Measurements from ENCODE around the gene ZYX.

Gene ZYX

GRCh38 chr7:143387156-143387975 lies 6.2 kb downstream of the ZYX start:
- no peak for FAIRE-seq
- no peak for TF ChIP-seq CTCF (IDR thresholded peaks at IDR 0.05; ENCODE audit: insufficient read depth, missing control alignments)
- DNase-seq (ENCODE audit: insufficient read length, low spot score), result no peak

- TF ChIP-seq CTCF (IDR thresholded peaks at IDR 0.05; ENCODE audit: insufficient read depth, missing control alignments), result no peak
- no peak for DNase-seq (ENCODE audit: insufficient read length, low spot score)
- FAIRE-seq, result no peak
Observed at GRCh38 chr7:143388051-143388450, 6.9 kb downstream of the ZYX start.

GRCh38 chr7:143388491-143389101 lies 7.5 kb downstream of the ZYX start:
- DNase-seq (ENCODE audit: insufficient read length, low spot score), result no peak
- TF ChIP-seq CTCF (IDR thresholded peaks at IDR 0.05; ENCODE audit: insufficient read depth, missing control alignments), result no peak
- no peak for FAIRE-seq

GRCh38 chr7:143389316-143390103 lies 8.4 kb downstream of the ZYX start:
- DNase-seq (ENCODE audit: insufficient read length, low spot score) (no peak), FAIRE-seq (no peak)
- no peak for TF ChIP-seq CTCF (IDR thresholded peaks at IDR 0.05; ENCODE audit: insufficient read depth, missing control alignments)

GRCh38 chr7:143390104-143390772 lies 9.1 kb downstream of the ZYX start:
- FAIRE-seq (no peak), DNase-seq (ENCODE audit: insufficient read length, low spot score) (no peak)
- TF ChIP-seq CTCF (IDR thresholded peaks at IDR 0.05; ENCODE audit: insufficient read depth, missing control alignments), result no peak

GRCh38 chr7:143390773-143391317 lies 9.7 kb downstream of the ZYX start:
- no peak for TF ChIP-seq CTCF (IDR thresholded peaks at IDR 0.05; ENCODE audit: insufficient read depth, missing control alignments)
- FAIRE-seq (no peak), DNase-seq (ENCODE audit: insufficient read length, low spot score) (no peak)
